DMS114 treated with DMSO at 0.1 percent for 48 hours (cell line): ENCODE measurements around the gene TRHDE.
"Not testable (repeated sequence)": the region's sequence is repeated elsewhere in the genome, so short reads cannot be mapped to it uniquely, and the experiment has no call there.

Source experiments
- DNase-seq: peaks from one replicate; lab custom pipeline; 2025; ENCODE audit not compliant: unreplicated experiment; lab: John Stamatoyannopoulos, UW

Gene TRHDE

GRCh38 chr12:72605975-72606374 is 333.8 kb downstream of the TRHDE start:
- no peak for DNase-seq

- no peak for DNase-seq
These were observed 338.2 kb downstream of the TRHDE start for GRCh38 chr12:72610342-72610741.

- DNase-seq: no peak
These were observed 338.7 kb downstream of the TRHDE start for GRCh38 chr12:72610854-72611358.

GRCh38 chr12:72612171-72612570 is 340.0 kb downstream of the TRHDE start:
- no peak for DNase-seq

GRCh38 chr12:72618764-72619163 is 346.6 kb downstream of the TRHDE start:
- no peak for DNase-seq

- DNase-seq: no peak
These were observed 350.4 kb downstream of the TRHDE start for GRCh38 chr12:72622556-72622955.

GRCh38 chr12:72631926-72632685 is 359.9 kb downstream of the TRHDE start:
- no peak for DNase-seq

GRCh38 chr12:72642706-72643105 is 370.5 kb downstream of the TRHDE start:
- no peak for DNase-seq

- no peak for DNase-seq
These were observed 375.0 kb downstream of the TRHDE start for GRCh38 chr12:72647139-72647538.

- DNase-seq: no peak
These were observed 386.4 kb downstream of the TRHDE start for GRCh38 chr12:72658615-72659014.

GRCh38 chr12:72660174-72660573 is 388.0 kb downstream of the TRHDE start:
- DNase-seq: not testable (repeated sequence)

- DNase-seq: no peak
These were observed 401.7 kb downstream of the TRHDE start for GRCh38 chr12:72673853-72674252.

GRCh38 chr12:72676556-72676955 is 404.4 kb downstream of the TRHDE start:
- no peak for DNase-seq

GRCh38 chr12:72677139-72677538 is 405.0 kb downstream of the TRHDE start:
- no peak for DNase-seq

GRCh38 chr12:72677846-72678245 is 405.7 kb downstream of the TRHDE start:
- no peak for DNase-seq

- DNase-seq: no peak
These were observed 407.1 kb downstream of the TRHDE start for GRCh38 chr12:72679147-72679757.

- DNase-seq: no peak
These were observed 408.9 kb downstream of the TRHDE start for GRCh38 chr12:72681028-72681427.

GRCh38 chr12:72684491-72684890 is 412.3 kb downstream of the TRHDE start:
- DNase-seq: no peak

- no peak for DNase-seq
These were observed 420.2 kb downstream of the TRHDE start for GRCh38 chr12:72692338-72692737.

- DNase-seq: no peak
These were observed 422.0 kb downstream of the TRHDE start for GRCh38 chr12:72694193-72694592.

GRCh38 chr12:72699362-72699761 is 427.2 kb downstream of the TRHDE start:
- DNase-seq: no peak

- not testable (repeated sequence) for DNase-seq
These were observed 439.9 kb downstream of the TRHDE start for GRCh38 chr12:72712025-72712424.
